HG02588 (cell line): ENCODE results near the gene BLOC1S5.
A peak's percentile ranks its signal among the peaks of the same experiment; 100 is the strongest.
"Not testable (repeated sequence)": the region's sequence is repeated elsewhere in the genome, so short reads cannot be mapped to it uniquely, and the experiment has no call there.

Experiments
- ATAC-seq: cut with Tn5 transposase; IDR thresholded peaks from one replicate; pipeline ENCODE4 v1.9.1; 2021; ENCODE audit warnings: mild to moderate bottlenecking, moderate library complexity; ENCODE audit not compliant: unreplicated experiment

BLOC1S5 gene

GRCh38 chr6:7996538-7997111 lies 67.6 kb downstream of the BLOC1S5 start:
- no peak for ATAC-seq

- no peak for ATAC-seq
These were observed 70.2 kb downstream of the BLOC1S5 start for GRCh38 chr6:7993952-7994351.

- ATAC-seq = no peak
These were observed 70.8 kb downstream of the BLOC1S5 start for GRCh38 chr6:7993399-7993798.

GRCh38 chr6:7992002-7992815 lies 72.0 kb downstream of the BLOC1S5 start:
- peak; percentile 83 for ATAC-seq

GRCh38 chr6:7991536-7991935 lies 72.7 kb downstream of the BLOC1S5 start:
- no peak for ATAC-seq

- no peak for ATAC-seq
These were observed 78.0 kb downstream of the BLOC1S5 start for GRCh38 chr6:7986219-7986618.

- not testable (repeated sequence) for ATAC-seq
These were observed 80.2 kb downstream of the BLOC1S5 start for GRCh38 chr6:7983967-7984366.

- no peak for ATAC-seq
These were observed 84.4 kb downstream of the BLOC1S5 start for GRCh38 chr6:7979831-7980230.

GRCh38 chr6:7978736-7979135 lies 85.5 kb downstream of the BLOC1S5 start:
- ATAC-seq = peak; percentile 71

GRCh38 chr6:7976485-7977056 lies 87.6 kb downstream of the BLOC1S5 start:
- no peak for ATAC-seq

GRCh38 chr6:7975764-7976146 lies 88.4 kb downstream of the BLOC1S5 start:
- ATAC-seq = no peak

- no peak for ATAC-seq
These were observed 89.0 kb downstream of the BLOC1S5 start for GRCh38 chr6:7974938-7975763.

- ATAC-seq = no peak
These were observed 89.6 kb downstream of the BLOC1S5 start for GRCh38 chr6:7974565-7974937.

- no peak for ATAC-seq
These were observed 90.6 kb downstream of the BLOC1S5 start for GRCh38 chr6:7973584-7973983.

- no peak for ATAC-seq
These were observed 92.7 kb downstream of the BLOC1S5 start for GRCh38 chr6:7971499-7971898.

GRCh38 chr6:7970616-7971015 lies 93.6 kb downstream of the BLOC1S5 start:
- ATAC-seq = no peak
